Activated CD4-positive, alpha-beta memory T cell treated with anti-CD3 and anti-CD28 coated beads, Interleukin-2, amount 10 ng/mL, durations not matched to agents 7 days and 5 days (primary cell): ENCODE data around the gene F2RL2. TPM values are rescaled to one million over a fixed set of nuclear protein-coding genes. Genes with fewer than 3 reads are reported as not detected.
A peak's percentile ranks its signal among the peaks of the same experiment; 100 is the strongest.

Experiments
- CTCF ChIA-PET: fragments of 350-600 bp; sonication (Branson Sonifier 250); formaldehyde crosslinking; loops from one replicate; lab custom pipeline; 2021; ENCODE audit warnings: antibody characterized with exemption, inconsistent platforms; lab: Charles Lee
- POLR2A ChIA-PET: fragments of 350-600 bp; sonication (Branson Sonifier 250); formaldehyde crosslinking; loops from one replicate; lab custom pipeline; 2021; ENCODE audit warnings: antibody characterized with exemption; lab: Charles Lee
- DNase-seq: peaks from one replicate; pipeline ENCODE4 v3.0.0-alpha.2; 2020
- H3K27ac Mint-ChIP-seq: one replicate; pipeline ENCODE4 v1.8.0; 2021; ENCODE audit warnings: mild to moderate bottlenecking, mixed read lengths
- H3K27me3 Mint-ChIP-seq: one replicate; pipeline ENCODE4 v1.8.0; 2021; ENCODE audit warnings: mixed read lengths
- H3K36me3 Mint-ChIP-seq: one replicate; pipeline ENCODE4 v1.8.0; 2021; ENCODE audit warnings: low read depth, mixed read lengths
- H3K4me1 Mint-ChIP-seq: one replicate; pipeline ENCODE4 v1.8.0; 2021; ENCODE audit warnings: mixed read lengths
- H3K4me3 Mint-ChIP-seq: one replicate; pipeline ENCODE4 v1.8.0; 2021; ENCODE audit warnings: mild to moderate bottlenecking, mixed read lengths
- H3K9me3 Mint-ChIP-seq: one replicate; pipeline ENCODE4 v1.8.0; 2021; ENCODE audit warnings: mixed read lengths
- total RNA-seq, 2 experiments: library from RNA; stranded (reverse); gene quantifications; one replicate each; pipeline ENCODE4 v1.2.3, GENCODE V29; 2021

Gene F2RL2
- total RNA-seq, 2 experiments from 2014 or later = not detected

DNA sequence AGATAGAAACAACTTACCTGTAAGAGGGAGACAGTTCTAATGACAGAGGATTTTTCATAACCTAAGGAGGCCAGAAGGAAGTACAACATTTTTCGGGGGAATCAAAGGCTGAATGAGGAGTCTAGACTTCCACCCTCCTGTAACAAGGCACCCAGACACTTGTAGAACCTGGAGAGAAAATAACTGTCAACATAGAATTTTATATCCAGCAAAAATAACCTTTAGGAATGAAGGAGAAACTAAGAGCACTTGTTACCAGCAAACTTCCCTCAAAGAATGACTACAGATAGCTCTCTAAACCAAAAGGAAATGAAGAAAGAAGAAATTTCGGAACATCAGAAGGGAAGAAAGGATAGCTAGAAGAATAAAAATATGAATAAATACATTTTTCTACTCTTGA, 25.9 kb upstream of the F2RL2 start:
- peaks cover 87% of the 10 kb centered on the region for H3K36me3 Mint-ChIP-seq
- H3K4me1 Mint-ChIP-seq = no peaks in the 10 kb centered on the region
- peaks cover 27% of the 10 kb centered on the region for H3K9me3 Mint-ChIP-seq
- CTCF ChIA-PET = interaction anchor here (2.3 kb wide), 1 partner anchor 126 kb away, joined by 7 read pairs; no protein-coding TSS in a partner anchor
- H3K27me3 Mint-ChIP-seq = no peaks in the 10 kb centered on the region
- no peak overlapping the region for H3K27ac Mint-ChIP-seq
- H3K4me3 Mint-ChIP-seq = no peak overlapping the region
- POLR2A ChIA-PET = interaction anchor here (1.5 kb wide), 1 partner anchor 9 kb away, joined by 4 read pairs; no protein-coding TSS in a partner anchor
- no peak for DNase-seq

DNA sequence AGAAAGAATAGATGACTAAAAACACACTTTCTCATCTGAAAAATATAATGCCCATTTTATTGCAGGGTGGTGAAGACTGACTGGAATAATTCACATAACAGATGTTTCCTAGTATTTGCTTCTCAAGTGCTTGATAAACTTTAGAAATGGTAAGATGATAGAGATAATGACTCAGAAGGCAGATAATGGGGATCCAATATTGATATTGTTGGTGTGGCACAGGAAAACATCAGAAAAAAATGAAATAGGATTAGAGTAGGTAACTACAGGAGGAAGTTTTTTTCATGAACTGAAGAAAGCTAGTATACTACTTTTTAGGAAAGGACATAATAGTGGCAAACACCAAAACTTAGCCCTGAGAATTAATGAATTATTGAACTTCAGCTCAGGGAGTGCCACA, 20.2 kb upstream of the F2RL2 start:
- ChIA-PET POLR2A (no interaction called here), CTCF (interaction anchor here (0.7 to 2.6 kb wide), 3 partner anchors 42 to 131 kb away, joined by 3 to 7 read pairs (median 4); no protein-coding TSS in a partner anchor)
- H3K9me3 Mint-ChIP-seq = peaks cover 9% of the 10 kb centered on the region
- no peak overlapping the region for H3K27ac Mint-ChIP-seq
- peaks cover 74% of the 10 kb centered on the region for H3K36me3 Mint-ChIP-seq
- peaks cover 9% of the 10 kb centered on the region for H3K4me1 Mint-ChIP-seq
- no peak for DNase-seq
- H3K4me3 Mint-ChIP-seq = no peak overlapping the region
- H3K27me3 Mint-ChIP-seq = no peaks in the 10 kb centered on the region

DNA sequence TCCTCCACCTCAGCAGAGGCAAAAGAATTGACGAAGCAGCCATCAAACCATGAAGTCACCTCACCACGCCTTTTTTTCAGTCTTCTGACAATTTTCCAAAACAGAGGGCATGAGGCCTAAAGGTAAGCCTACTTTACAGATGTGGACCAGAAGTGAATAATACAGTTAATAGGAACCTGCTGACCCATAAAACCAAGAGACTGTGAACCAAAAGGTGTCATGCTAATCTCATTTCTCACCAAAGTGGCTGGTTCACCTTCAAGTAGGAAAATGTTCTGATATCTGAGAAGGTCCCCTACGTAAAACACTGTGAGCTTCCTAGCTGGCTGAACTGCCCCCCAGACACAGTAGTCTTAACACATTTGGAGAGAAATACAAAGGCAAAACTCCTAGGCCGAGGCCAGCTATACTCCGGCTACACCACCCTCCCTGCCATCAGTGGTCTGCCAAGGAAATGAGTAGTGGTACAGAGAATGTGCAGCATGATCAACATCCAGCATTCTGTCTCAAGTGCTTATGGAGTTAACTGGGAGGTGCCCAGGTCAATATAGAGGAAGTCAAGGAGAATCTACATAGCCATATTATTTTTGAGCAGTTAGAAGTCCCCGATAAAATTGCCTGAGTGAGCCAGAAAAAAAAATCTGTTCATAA, 19.3 kb upstream of the F2RL2 start:
- Mint-ChIP-seq H3K27me3 (no peaks in the 10 kb centered on the region), H3K27ac (no peak overlapping the region), H3K9me3 (peaks cover 4% of the 10 kb centered on the region), H3K36me3 (peaks cover 71% of the 10 kb centered on the region), H3K4me1 (peaks cover 15% of the 10 kb centered on the region), H3K4me3 (no peak overlapping the region)
- no peak for DNase-seq
- CTCF ChIA-PET = interaction anchor here (0.7 to 2.6 kb wide), 8 partner anchors 11 to 132 kb away, joined by 3 to 7 read pairs (median 4); no protein-coding TSS in a partner anchor
- POLR2A ChIA-PET = no interaction called here

DNA sequence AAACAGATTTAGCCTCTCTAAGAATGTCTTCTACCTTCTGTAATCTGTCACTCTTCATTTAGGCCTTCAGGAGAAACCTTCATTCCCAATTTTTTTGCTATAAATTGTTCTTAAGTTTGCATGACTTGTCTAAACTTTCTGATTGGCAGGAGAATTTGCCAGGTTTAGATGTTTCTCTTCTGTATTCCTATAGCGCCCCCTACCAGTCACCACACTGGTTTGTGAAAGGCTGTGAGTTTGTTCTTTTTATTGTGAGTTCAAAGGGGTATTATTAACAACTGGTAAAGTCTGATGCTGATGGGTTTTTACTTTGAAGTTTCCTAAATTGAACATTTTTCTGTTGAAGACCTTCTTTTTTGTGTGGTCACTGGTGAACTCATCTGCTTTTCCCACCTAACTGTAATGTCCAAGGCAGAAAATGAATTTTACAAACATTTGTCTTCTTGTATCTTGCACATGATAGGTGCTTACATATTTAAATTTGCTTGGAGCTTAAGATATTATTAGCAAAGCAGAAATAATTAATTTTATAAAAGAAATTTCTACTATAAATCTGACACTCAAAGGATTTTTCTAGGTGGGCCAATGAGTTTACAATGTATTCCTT, 18.4 kb upstream of the F2RL2 start:
- peaks cover 2% of the 10 kb centered on the region for H3K9me3 Mint-ChIP-seq
- ChIA-PET POLR2A (no interaction called here), CTCF (interaction anchor here (0.7 to 2.2 kb wide), 7 partner anchors 10 to 133 kb away, joined by 3 to 9 read pairs (median 4); no protein-coding TSS in a partner anchor)
- no peak overlapping the region for H3K4me3 Mint-ChIP-seq
- no peak overlapping the region for H3K27ac Mint-ChIP-seq
- H3K27me3 Mint-ChIP-seq = no peaks in the 10 kb centered on the region
- H3K4me1 Mint-ChIP-seq = peaks cover 16% of the 10 kb centered on the region
- H3K36me3 Mint-ChIP-seq = peaks cover 73% of the 10 kb centered on the region
- peak; percentile 68 for DNase-seq

GRCh38 chr5:76638479-76638878, 15.3 kb upstream of the F2RL2 start:
- H3K4me3 Mint-ChIP-seq = no peak overlapping the region
- H3K9me3 Mint-ChIP-seq = no peaks in the 10 kb centered on the region
- peaks cover 19% of the 10 kb centered on the region for H3K4me1 Mint-ChIP-seq
- CTCF ChIA-PET = interaction anchor here (0.8 to 1.9 kb wide), 3 partner anchors 37 to 235 kb away, joined by 3 to 12 read pairs (median 3); partner anchors contain the start of gene IQGAP2
- H3K36me3 Mint-ChIP-seq = peaks cover 75% of the 10 kb centered on the region
- DNase-seq = no peak
- no peaks in the 10 kb centered on the region for H3K27me3 Mint-ChIP-seq
- peak overlapping the region; percentile 12 for H3K27ac Mint-ChIP-seq
- POLR2A ChIA-PET = interaction anchor here (1.8 kb wide), 1 partner anchor 235 kb away, joined by 6 read pairs; the partner anchor contains the start of gene IQGAP2

GRCh38 chr5:76637490-76637889, 14.3 kb upstream of the F2RL2 start:
- no peak overlapping the region for H3K4me3 Mint-ChIP-seq
- ChIA-PET POLR2A (interaction anchor here (0.7 to 1.8 kb wide), 3 partner anchors 28 to 234 kb away, joined by 3 to 6 read pairs (median 3); partner anchors contain the start of gene IQGAP2), CTCF (interaction anchor here (1.9 kb wide), 1 partner anchor 137 kb away, joined by 12 read pairs; no protein-coding TSS in a partner anchor)
- no peak for DNase-seq
- no peaks in the 10 kb centered on the region for H3K9me3 Mint-ChIP-seq
- no peak overlapping the region for H3K27ac Mint-ChIP-seq
- peaks cover 19% of the 10 kb centered on the region for H3K4me1 Mint-ChIP-seq
- H3K36me3 Mint-ChIP-seq = peaks cover 72% of the 10 kb centered on the region
- no peaks in the 10 kb centered on the region for H3K27me3 Mint-ChIP-seq

DNA sequence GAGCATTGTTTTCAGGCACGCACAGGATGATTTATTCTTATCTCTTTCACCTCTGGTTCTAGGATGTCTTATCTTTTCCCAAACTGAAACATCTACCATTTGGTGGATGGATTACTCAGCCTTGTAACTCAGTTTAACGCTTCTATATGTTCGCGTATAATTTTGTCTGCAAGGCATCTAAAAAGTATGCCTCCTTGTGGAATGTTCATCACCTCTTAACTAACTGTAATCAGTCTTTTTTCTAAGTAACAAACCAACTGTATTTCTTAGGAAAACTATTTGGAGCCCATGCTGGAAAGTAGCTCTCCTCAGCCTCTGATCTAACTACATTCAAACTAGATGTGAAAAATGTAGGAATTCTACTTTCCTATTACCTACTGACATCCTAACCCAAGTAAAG, 11.5 kb upstream of the F2RL2 start:
- H3K27ac Mint-ChIP-seq = no peak overlapping the region
- POLR2A ChIA-PET = no interaction called here
- H3K27me3 Mint-ChIP-seq = no peaks in the 10 kb centered on the region
- H3K9me3 Mint-ChIP-seq = no peaks in the 10 kb centered on the region
- H3K4me1 Mint-ChIP-seq = peaks cover 16% of the 10 kb centered on the region
- CTCF ChIA-PET = interaction anchor here (1.3 kb wide), 1 partner anchor 140 kb away, joined by 6 read pairs; no protein-coding TSS in a partner anchor
- peaks cover 76% of the 10 kb centered on the region for H3K36me3 Mint-ChIP-seq
- no peak overlapping the region for H3K4me3 Mint-ChIP-seq
- DNase-seq = no peak

GRCh38 chr5:76626738-76627137, 3.5 kb upstream of the F2RL2 start:
- H3K4me3 Mint-ChIP-seq = no peak overlapping the region
- ChIA-PET POLR2A (no interaction called here), CTCF (no interaction called here)
- H3K27me3 Mint-ChIP-seq = no peaks in the 10 kb centered on the region
- DNase-seq = no peak
- H3K27ac Mint-ChIP-seq = no peak overlapping the region
- peaks cover 14% of the 10 kb centered on the region for H3K4me1 Mint-ChIP-seq
- peaks cover 49% of the 10 kb centered on the region for H3K36me3 Mint-ChIP-seq
- no peaks in the 10 kb centered on the region for H3K9me3 Mint-ChIP-seq

- Mint-ChIP-seq H3K27me3 (no peaks in the 10 kb centered on the region), H3K4me1 (peaks cover 14% of the 10 kb centered on the region), H3K4me3 (no peak overlapping the region), H3K36me3 (peaks cover 45% of the 10 kb centered on the region), H3K27ac (no peak overlapping the region), H3K9me3 (no peaks in the 10 kb centered on the region)
- ChIA-PET POLR2A (no interaction called here), CTCF (interaction anchor here (0.7 to 1.1 kb wide), 5 partner anchors 17 to 149 kb away, joined by 3 to 6 read pairs (median 3); no protein-coding TSS in a partner anchor)
- DNase-seq = no peak
Measured at GRCh38 chr5:76625087-76625815, 2.0 kb upstream of the F2RL2 start.

- no peak overlapping the region for H3K4me3 Mint-ChIP-seq
- H3K4me1 Mint-ChIP-seq = peaks cover 17% of the 10 kb centered on the region
- no peaks in the 10 kb centered on the region for H3K27me3 Mint-ChIP-seq
- POLR2A ChIA-PET = interaction anchor here (1.0 kb wide), 1 partner anchor 11 kb away, joined by 3 read pairs; no protein-coding TSS in a partner anchor
- no peak overlapping the region for H3K27ac Mint-ChIP-seq
- H3K9me3 Mint-ChIP-seq = no peaks in the 10 kb centered on the region
- CTCF ChIA-PET = no interaction called here
- H3K36me3 Mint-ChIP-seq = peaks cover 52% of the 10 kb centered on the region
- DNase-seq = no peak
Measured at GRCh38 chr5:76622076-76622475, 1.1 kb downstream of the F2RL2 start.

DNA sequence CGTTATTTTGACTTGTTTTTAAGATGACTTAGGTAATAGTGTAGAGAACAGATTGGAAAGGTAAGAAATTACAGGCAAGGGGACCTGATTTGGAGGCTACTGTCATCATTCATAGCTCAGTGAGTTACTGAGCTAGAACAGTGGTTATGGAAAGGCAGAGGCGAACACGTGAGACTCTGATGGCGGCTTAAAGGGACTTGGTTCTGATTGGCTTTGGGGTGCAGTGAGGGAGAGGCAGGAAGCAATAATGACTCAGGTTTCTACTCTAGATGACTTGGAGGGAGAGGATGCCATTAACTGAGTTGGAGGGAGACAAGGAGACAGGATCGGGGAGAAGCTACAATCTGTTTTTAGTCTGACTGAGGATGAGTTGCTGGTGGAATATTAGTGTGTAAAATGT, 3.0 kb downstream of the F2RL2 start:
- Mint-ChIP-seq H3K9me3 (no peaks in the 10 kb centered on the region), H3K27me3 (no peaks in the 10 kb centered on the region), H3K36me3 (peaks cover 55% of the 10 kb centered on the region), H3K27ac (no peak overlapping the region), H3K4me3 (no peak overlapping the region), H3K4me1 (peaks cover 5% of the 10 kb centered on the region)
- ChIA-PET POLR2A (no interaction called here), CTCF (no interaction called here)
- DNase-seq = no peak

DNA sequence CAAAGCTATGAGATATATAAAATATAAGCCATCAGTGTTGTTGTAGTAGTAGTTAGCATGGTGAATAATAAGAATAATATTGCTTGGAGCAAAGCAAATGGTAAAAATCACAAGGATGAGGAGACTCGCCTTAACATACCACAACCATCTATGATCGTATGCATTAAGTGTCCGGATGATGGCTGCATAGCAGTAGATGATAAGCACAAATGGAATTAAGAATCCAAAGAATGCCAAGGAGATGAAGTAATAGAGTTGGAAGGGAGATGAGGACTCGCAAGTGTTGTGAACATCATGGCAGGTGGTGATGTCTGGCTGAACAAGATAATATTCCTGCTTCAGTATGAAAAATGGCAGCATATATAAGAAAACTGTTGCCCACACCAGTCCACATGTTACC, 5.5 kb downstream of the F2RL2 start:
- ChIA-PET CTCF (interaction anchor here (1.9 to 2.2 kb wide), 2 partner anchors 16 to 157 kb away, joined by 6 to 7 read pairs; no protein-coding TSS in a partner anchor), POLR2A (no interaction called here)
- no peak overlapping the region for H3K27ac Mint-ChIP-seq
- H3K27me3 Mint-ChIP-seq = no peaks in the 10 kb centered on the region
- H3K36me3 Mint-ChIP-seq = peaks cover 62% of the 10 kb centered on the region
- peaks cover 4% of the 10 kb centered on the region for H3K4me1 Mint-ChIP-seq
- no peak for DNase-seq
- H3K4me3 Mint-ChIP-seq = no peak overlapping the region
- H3K9me3 Mint-ChIP-seq = no peaks in the 10 kb centered on the region
